ENCODE results near the gene FUBP1. TPM values are rescaled to one million over a fixed set of nuclear protein-coding genes. Genes with fewer than 3 reads are reported as not detected.

FUBP1 gene
- total and polyA plus RNA-seq, 2 of the 8 experiments (the other 6 are each of a cell fraction or from before 2014, with no cell fraction given) = 184 to 201 TPM

GRCh38 chr1:77989744-77990143 is 10.9 kb upstream of the FUBP1 start:
- Histone ChIP-seq H3K79me1 (ENCODE audit: low read depth, low read length) (peaks cover 7% of the 10 kb centered on the region), H2BK20ac (ENCODE audit: low read length) (no peak overlapping the region), H2AK5ac (ENCODE audit: low read depth, low read length) (no peak overlapping the region), H4K5ac (ENCODE audit: insufficient read length, low read depth, low read length) (no peak overlapping the region), H3K23me2 (ENCODE audit: low read depth, low read length) (no peaks in the 10 kb centered on the region), H3K4ac (replicated peaks; ENCODE audit: insufficient read length, low read depth, low read length) (no peak overlapping the region), H3K9me3 (ENCODE audit: insufficient read depth in 2 of 2, low read depth in 1 of 2, low read length in 1 of 2) (no peaks in the 10 kb centered on the region), H4K8ac (ENCODE audit: extremely low read depth, insufficient read depth, low read length) (no peak overlapping the region), H2BK12ac (ENCODE audit: low read depth, low read length) (no peak overlapping the region), H3K79me2 (ENCODE audit: control insufficient read depth in 1 of 2, insufficient read depth in 2 of 2, low read length in 2 of 2) (peaks cover 4 to 88% of the 10 kb centered on the region in 2 experiments), H4K91ac (replicated peaks; ENCODE audit: insufficient read length, low read length) (no peak overlapping the region), H3K18ac (ENCODE audit: extremely low read depth, low read length) (no peak overlapping the region), H3K56ac (replicated peaks; ENCODE audit: insufficient read length, low read depth, low read length) (no peak overlapping the region), H3K4me2 (ENCODE audit: insufficient read depth in 1 of 2, low read depth in 2 of 2, low read length in 2 of 2) (no peak overlapping the region), H3K23ac (ENCODE audit: insufficient read length) (no peak overlapping the region), H2BK120ac (replicated peaks; ENCODE audit: low read depth, low read length) (no peak overlapping the region), H3K27ac (ENCODE audit: low read depth, low read length) (no peak overlapping the region), H4K20me1 (replicated peaks in 1 of 2; ENCODE audit: control insufficient read depth in 1 of 2, insufficient read depth in 2 of 2, low read length in 2 of 2) (peaks cover 3 to 10% of the 10 kb centered on the region in 2 experiments), H2BK15ac (ENCODE audit: low read length) (no peak overlapping the region), H3K36me3 (ENCODE audit: control insufficient read depth in 2 of 4, insufficient read depth in 4 of 4, low read length in 3 of 4) (peaks cover 0 to 9% (median 3%) of the 10 kb centered on the region in 4 experiments; a peak in 4 of 8 replicates), H3K27me3 (replicated peaks in 1 of 4; ENCODE audit: control insufficient read depth in 3 of 4, extremely low read depth in 1 of 4, insufficient read depth in 3 of 4, low read length in 3 of 4) (no peaks in the 10 kb centered on the region), H3K4me3 (ENCODE audit: extremely low read depth in 1 of 4, insufficient read depth in 2 of 4, low read depth in 3 of 4, low read length in 4 of 4) (no peak overlapping the region), H3K14ac (ENCODE audit: insufficient read length) (no peak overlapping the region), H3K4me1 (replicated peaks in 1 of 4; ENCODE audit: control insufficient read depth in 3 of 4, insufficient read depth in 4 of 4, low read length in 3 of 4) (no peaks in the 10 kb centered on the region), H2AFZ (ENCODE audit: low read length) (no peak overlapping the region), H3K9ac (replicated peaks in 1 of 4; ENCODE audit: extremely low read depth in 1 of 4, low read depth in 3 of 4, low read length in 3 of 4) (no peak overlapping the region), H2BK5ac (ENCODE audit: low read depth, low read length) (no peak overlapping the region)
- no peak for TF ChIP-seq EZH2 (IDR thresholded peaks at IDR 0.05; ENCODE audit: low read depth, low read length, severe bottlenecking)
- peak; percentile 50; the same call in 1 of the 2 replicates for TF ChIP-seq SRF (IDR thresholded peaks at IDR 0.05; ENCODE audit: low read depth, low read length)
- no peak for FAIRE-seq
- WGBS, 2 experiments (ENCODE audit: extremely low coverage in 1 of 2, insufficient coverage in 1 of 2, insufficient read length in 1 of 2, insufficient replicate concordance in 2 of 2, low coverage in 1 of 2, low lambda C conversion rate in 2 of 2, missing lambda C conversion rate in 1 of 2) = 78% methylated on average over 2 of the region's 2 CpGs; no CpG with 5 or more reads in 1 of the 2 experiments
- no peak for DNase-seq (ENCODE audit: low read depth in 1 of 2, low spot score in 2 of 2)
- ChIA-PET POLR2A (ENCODE audit: partially characterized antibody) (interaction anchor here (0.6 to 5.5 kb wide), 8 partner anchors 9 to 306 kb away, joined by 3 to 33 read pairs (median 7); partner anchors contain the start of genes DNAJB4 and FUBP1), CTCF (ENCODE audit: partially characterized antibody) (interaction anchor here (0.7 to 1.7 kb wide), 2 partner anchors 13 to 15 kb away, joined by 4 to 5 read pairs; partner anchors contain the start of gene DNAJB4)

Data from H1 (cell line).